ENCODE results near the gene ARF1. TPM values are rescaled to one million over a fixed set of nuclear protein-coding genes. Genes with fewer than 3 reads are reported as not detected.
A peak's percentile ranks its signal among the peaks of the same experiment; 100 is the strongest.

The ARF1 gene
- total and polyA plus RNA-seq, 2 experiments from 2014 or later = 250 to 609 TPM

DNA sequence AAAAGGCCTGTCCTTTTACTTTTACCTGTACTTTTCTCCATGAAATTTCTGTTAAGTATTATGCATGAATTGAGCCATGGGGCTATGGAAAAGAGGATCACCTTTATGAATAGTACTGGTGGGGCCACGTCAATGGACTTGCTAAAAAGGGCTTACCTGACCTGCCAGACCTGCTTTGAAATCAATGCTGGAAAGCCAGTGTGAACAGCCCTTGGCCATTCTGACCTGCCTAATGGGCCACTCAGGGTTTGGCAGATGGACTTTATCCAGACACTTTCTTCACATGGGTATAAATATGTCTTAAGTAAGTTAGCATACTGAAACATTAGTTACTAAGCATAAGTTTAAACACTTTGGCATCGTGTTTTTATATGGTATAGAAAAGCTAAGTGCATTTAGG is 49.3 kb downstream of the ARF1 start:
- Histone ChIP-seq H3K79me2 (no peaks in the 10 kb centered on the region), H3K27ac (peak overlapping the region; percentile 77), H3K4me3 (no peak overlapping the region), H3K36me3 (replicated peaks; ENCODE audit: insufficient read depth, low read depth) (no peaks in the 10 kb centered on the region), H3K27me3 (no peaks in the 10 kb centered on the region), H4K20me1 (ENCODE audit: insufficient read depth, poor library complexity, severe bottlenecking) (no peaks in the 10 kb centered on the region), H3K9me3 (ENCODE audit: low read depth) (no peaks in the 10 kb centered on the region), H3K4me1 (ENCODE audit: insufficient read depth) (no peaks in the 10 kb centered on the region), H3K9me2 (replicated peaks; ENCODE audit: insufficient read depth) (no peaks in the 10 kb centered on the region), H3K4me2 (peak overlapping the region; percentile 12), H2AFZ (no peak overlapping the region)
- no peak for TF ChIP-seq EZH2 (IDR thresholded peaks at IDR 0.05; ENCODE audit: borderline replicate concordance)
- TF ChIP-seq, protein P1, sequence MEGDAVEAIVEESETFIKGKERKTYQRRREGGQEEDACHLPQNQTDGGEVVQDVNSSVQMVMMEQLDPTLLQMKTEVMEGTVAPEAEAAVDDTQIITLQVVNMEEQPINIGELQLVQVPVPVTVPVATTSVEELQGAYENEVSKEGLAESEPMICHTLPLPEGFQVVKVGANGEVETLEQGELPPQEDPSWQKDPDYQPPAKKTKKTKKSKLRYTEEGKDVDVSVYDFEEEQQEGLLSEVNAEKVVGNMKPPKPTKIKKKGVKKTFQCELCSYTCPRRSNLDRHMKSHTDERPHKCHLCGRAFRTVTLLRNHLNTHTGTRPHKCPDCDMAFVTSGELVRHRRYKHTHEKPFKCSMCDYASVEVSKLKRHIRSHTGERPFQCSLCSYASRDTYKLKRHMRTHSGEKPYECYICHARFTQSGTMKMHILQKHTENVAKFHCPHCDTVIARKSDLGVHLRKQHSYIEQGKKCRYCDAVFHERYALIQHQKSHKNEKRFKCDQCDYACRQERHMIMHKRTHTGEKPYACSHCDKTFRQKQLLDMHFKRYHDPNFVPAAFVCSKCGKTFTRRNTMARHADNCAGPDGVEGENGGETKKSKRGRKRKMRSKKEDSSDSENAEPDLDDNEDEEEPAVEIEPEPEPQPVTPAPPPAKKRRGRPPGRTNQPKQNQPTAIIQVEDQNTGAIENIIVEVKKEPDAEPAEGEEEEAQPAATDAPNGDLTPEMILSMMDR (IDR thresholded peaks at IDR 0.05; ENCODE audit: poor library complexity) = no peak
- no peak for TF ChIP-seq EZH2phosphoT487 (IDR thresholded peaks at IDR 0.05; ENCODE audit: low read depth, severe bottlenecking, unreplicated experiment)
- DNase-seq (ENCODE audit: low spot score) = no peak
- 72% methylated on average over 2 of the region's 2 CpGs for WGBS (ENCODE audit: low lambda C conversion rate, missing lambda C conversion rate)

- H3K36me3 ChIP-seq (replicated peaks; ENCODE audit: insufficient read depth, low read depth) = no peaks in the 10 kb centered on the region
- no peak overlapping the region for H2AFZ ChIP-seq
- no peak overlapping the region for H3K4me2 ChIP-seq
- H3K27ac ChIP-seq = no peak overlapping the region
- H4K20me1 ChIP-seq (ENCODE audit: insufficient read depth, poor library complexity, severe bottlenecking) = no peaks in the 10 kb centered on the region
- no peaks in the 10 kb centered on the region for H3K9me2 ChIP-seq (replicated peaks; ENCODE audit: insufficient read depth)
- no peaks in the 10 kb centered on the region for H3K79me2 ChIP-seq
- no peak for DNase-seq (ENCODE audit: low spot score)
- no peaks in the 10 kb centered on the region for H3K27me3 ChIP-seq
- H3K4me1 ChIP-seq (ENCODE audit: insufficient read depth) = no peaks in the 10 kb centered on the region
- H3K4me3 ChIP-seq = no peak overlapping the region
- H3K9me3 ChIP-seq (ENCODE audit: low read depth) = no peaks in the 10 kb centered on the region
- TF ChIP-seq, protein P1 (IDR thresholded peaks at IDR 0.05; ENCODE audit: poor library complexity) = no peak
- TF ChIP-seq EZH2phosphoT487 (IDR thresholded peaks at IDR 0.05; ENCODE audit: low read depth, severe bottlenecking, unreplicated experiment) (no peak), EZH2 (IDR thresholded peaks at IDR 0.05; ENCODE audit: borderline replicate concordance) (no peak)
- 95% methylated on average over 12 of the region's 12 CpGs for WGBS (ENCODE audit: low lambda C conversion rate, missing lambda C conversion rate)
These were observed 52.1 kb downstream of the ARF1 start for GRCh38 chr1:228134591-228134990.

DNA sequence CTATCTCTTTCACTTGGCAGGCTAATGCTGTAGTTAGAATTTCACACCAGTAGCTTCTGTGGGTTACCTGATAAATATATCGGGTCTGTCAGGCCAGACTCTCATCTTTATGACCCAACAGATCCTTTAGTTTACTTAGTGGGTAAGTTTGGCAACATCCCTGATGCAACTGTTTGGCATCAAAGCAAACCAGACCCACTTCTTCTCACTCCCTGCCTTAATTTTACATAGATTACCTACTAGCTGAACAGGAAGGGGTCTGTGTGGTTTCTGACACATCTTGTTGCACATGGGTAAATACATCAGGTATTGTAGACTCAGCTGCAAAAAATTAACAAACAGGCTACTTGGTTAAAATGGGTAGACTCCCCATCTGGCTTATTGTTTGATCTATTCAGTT is 54.4 kb downstream of the ARF1 start:
- 53% methylated on average over 1 of the region's 1 CpG for WGBS (ENCODE audit: low lambda C conversion rate, missing lambda C conversion rate)
- H4K20me1 ChIP-seq (ENCODE audit: insufficient read depth, poor library complexity, severe bottlenecking) = peaks cover 15% of the 10 kb centered on the region
- H3K79me2 ChIP-seq = peaks cover 15% of the 10 kb centered on the region
- H2AFZ ChIP-seq = no peak overlapping the region
- H3K36me3 ChIP-seq (replicated peaks; ENCODE audit: insufficient read depth, low read depth) = no peaks in the 10 kb centered on the region
- peaks cover 11% of the 10 kb centered on the region for H3K4me1 ChIP-seq (ENCODE audit: insufficient read depth)
- no peak for DNase-seq (ENCODE audit: low spot score)
- H3K9me3 ChIP-seq (ENCODE audit: low read depth) = no peaks in the 10 kb centered on the region
- no peak overlapping the region for H3K27ac ChIP-seq
- H3K27me3 ChIP-seq = no peaks in the 10 kb centered on the region
- no peak overlapping the region for H3K4me2 ChIP-seq
- no peak overlapping the region for H3K4me3 ChIP-seq
- H3K9me2 ChIP-seq (replicated peaks; ENCODE audit: insufficient read depth) = no peaks in the 10 kb centered on the region
- TF ChIP-seq EZH2 (IDR thresholded peaks at IDR 0.05; ENCODE audit: borderline replicate concordance) = no peak
- TF ChIP-seq EZH2phosphoT487 (IDR thresholded peaks at IDR 0.05; ENCODE audit: low read depth, severe bottlenecking, unreplicated experiment) = no peak
- TF ChIP-seq, protein P1 (IDR thresholded peaks at IDR 0.05; ENCODE audit: poor library complexity) = no peak
